ENCODE measurements around the gene USP7. TPM values are rescaled to one million over a fixed set of nuclear protein-coding genes. Genes with fewer than 3 reads are reported as not detected.
A peak's percentile ranks its signal among the peaks of the same experiment; 100 is the strongest.

Gene USP7
- total and polyA plus RNA-seq, 10 of the 15 experiments (the other 5 are each of a cell fraction or from before 2014, with no cell fraction given): 16.2 to 133 (median 60.5) TPM

DNA sequence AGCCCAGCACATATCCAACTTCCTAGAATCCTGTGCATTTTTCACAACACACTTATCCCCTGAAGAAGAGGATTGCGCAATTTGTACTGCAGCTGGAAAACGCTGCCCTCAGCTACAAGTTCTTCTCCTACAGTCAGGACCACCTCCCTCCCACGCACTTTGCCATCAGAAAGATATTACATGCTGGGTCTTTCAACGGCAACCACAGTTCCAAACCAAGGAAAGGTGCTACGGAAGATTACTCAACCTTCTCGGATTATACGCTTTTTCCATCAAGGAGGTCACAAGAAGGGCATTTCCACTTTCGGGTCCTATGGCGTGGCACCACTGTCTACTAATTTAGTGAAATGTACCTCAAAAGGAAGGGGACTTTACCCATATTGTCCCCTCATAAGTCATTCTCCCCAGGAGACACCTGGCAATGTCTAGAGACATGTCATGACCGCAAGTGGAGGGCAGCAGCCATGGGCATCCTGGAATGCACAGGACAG lies 35.2 kb downstream of the USP7 start (continued):
- TF ChIP-seq, protein P1, sequence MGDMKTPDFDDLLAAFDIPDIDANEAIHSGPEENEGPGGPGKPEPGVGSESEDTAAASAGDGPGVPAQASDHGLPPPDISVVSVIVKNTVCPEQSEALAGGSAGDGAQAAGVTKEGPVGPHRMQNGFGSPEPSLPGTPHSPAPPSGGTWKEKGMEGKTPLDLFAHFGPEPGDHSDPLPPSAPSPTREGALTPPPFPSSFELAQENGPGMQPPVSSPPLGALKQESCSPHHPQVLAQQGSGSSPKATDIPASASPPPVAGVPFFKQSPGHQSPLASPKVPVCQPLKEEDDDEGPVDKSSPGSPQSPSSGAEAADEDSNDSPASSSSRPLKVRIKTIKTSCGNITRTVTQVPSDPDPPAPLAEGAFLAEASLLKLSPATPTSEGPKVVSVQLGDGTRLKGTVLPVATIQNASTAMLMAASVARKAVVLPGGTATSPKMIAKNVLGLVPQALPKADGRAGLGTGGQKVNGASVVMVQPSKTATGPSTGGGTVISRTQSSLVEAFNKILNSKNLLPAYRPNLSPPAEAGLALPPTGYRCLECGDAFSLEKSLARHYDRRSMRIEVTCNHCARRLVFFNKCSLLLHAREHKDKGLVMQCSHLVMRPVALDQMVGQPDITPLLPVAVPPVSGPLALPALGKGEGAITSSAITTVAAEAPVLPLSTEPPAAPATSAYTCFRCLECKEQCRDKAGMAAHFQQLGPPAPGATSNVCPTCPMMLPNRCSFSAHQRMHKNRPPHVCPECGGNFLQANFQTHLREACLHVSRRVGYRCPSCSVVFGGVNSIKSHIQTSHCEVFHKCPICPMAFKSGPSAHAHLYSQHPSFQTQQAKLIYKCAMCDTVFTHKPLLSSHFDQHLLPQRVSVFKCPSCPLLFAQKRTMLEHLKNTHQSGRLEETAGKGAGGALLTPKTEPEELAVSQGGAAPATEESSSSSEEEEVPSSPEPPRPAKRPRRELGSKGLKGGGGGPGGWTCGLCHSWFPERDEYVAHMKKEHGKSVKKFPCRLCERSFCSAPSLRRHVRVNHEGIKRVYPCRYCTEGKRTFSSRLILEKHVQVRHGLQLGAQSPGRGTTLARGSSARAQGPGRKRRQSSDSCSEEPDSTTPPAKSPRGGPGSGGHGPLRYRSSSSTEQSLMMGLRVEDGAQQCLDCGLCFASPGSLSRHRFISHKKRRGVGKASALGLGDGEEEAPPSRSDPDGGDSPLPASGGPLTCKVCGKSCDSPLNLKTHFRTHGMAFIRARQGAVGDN (IDR thresholded peaks at IDR 0.05): no peak
- TF ChIP-seq SPI1 (IDR thresholded peaks at IDR 0.05; ENCODE audit: borderline replicate concordance, insufficient read depth, low read depth, low read length) (no peak), RFX5 (IDR thresholded peaks at IDR 0.05; ENCODE audit: low read depth, low read length) (no peak), BHLHE40 (IDR thresholded peaks at IDR 0.05; ENCODE audit: borderline replicate concordance in 1 of 2, low read depth in 2 of 2, low read length in 1 of 2) (peak in 1 of 2 experiments; percentile 22; a peak in 1 of 4 replicates), KLF5 (IDR thresholded peaks at IDR 0.05; ENCODE audit: partially characterized antibody) (no peak), HDGF (IDR thresholded peaks at IDR 0.05) (no peak), ZNF384 (IDR thresholded peaks at IDR 0.05; ENCODE audit: borderline replicate concordance, low read depth, low read length) (no peak), ZSCAN29 (IDR thresholded peaks at IDR 0.05) (no peak), YY1 (IDR thresholded peaks at IDR 0.05; ENCODE audit: low read depth, low read length) (no peak), RB1 (IDR thresholded peaks at IDR 0.05; ENCODE audit: borderline replicate concordance) (no peak), MXI1 (IDR thresholded peaks at IDR 0.05; ENCODE audit: low read depth, low read length) (no peak), NRF1 (conservative IDR thresholded peaks at IDR 0.05; ENCODE audit: low read depth, low read length) (no peak), EGR1 (IDR thresholded peaks at IDR 0.05; ENCODE audit: borderline replicate concordance in 1 of 2, low read depth in 2 of 2, low read length in 2 of 2) (peak in 1 of 2 experiments; percentile 60; a peak in 1 of 3 replicates), EP300 (IDR thresholded peaks at IDR 0.05; ENCODE audit: borderline replicate concordance in 1 of 2, control insufficient read depth in 1 of 2, low read depth in 2 of 2, low read length in 2 of 2) (peak in 1 of 2 experiments; percentile 17; a peak in 1 of 4 replicates), BCL11A (IDR thresholded peaks at IDR 0.05; ENCODE audit: low read depth, low read length) (peak; percentile 71; the same call in 1 of the 2 replicates), PAX5 (IDR thresholded peaks at IDR 0.05; ENCODE audit: borderline replicate concordance, low read depth, low read length) (no peak), TCF3 (IDR thresholded peaks at IDR 0.05; ENCODE audit: borderline replicate concordance, insufficient read depth, low read depth, low read length) (peak; percentile 47; the same call in 1 of the 2 replicates), NBN (IDR thresholded peaks at IDR 0.05) (no peak)
- TF ChIP-seq, protein P2, sequence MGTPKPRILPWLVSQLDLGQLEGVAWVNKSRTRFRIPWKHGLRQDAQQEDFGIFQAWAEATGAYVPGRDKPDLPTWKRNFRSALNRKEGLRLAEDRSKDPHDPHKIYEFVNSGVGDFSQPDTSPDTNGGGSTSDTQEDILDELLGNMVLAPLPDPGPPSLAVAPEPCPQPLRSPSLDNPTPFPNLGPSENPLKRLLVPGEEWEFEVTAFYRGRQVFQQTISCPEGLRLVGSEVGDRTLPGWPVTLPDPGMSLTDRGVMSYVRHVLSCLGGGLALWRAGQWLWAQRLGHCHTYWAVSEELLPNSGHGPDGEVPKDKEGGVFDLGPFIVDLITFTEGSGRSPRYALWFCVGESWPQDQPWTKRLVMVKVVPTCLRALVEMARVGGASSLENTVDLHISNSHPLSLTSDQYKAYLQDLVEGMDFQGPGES (IDR thresholded peaks at IDR 0.05): no peak
- TF ChIP-seq, protein P3, sequence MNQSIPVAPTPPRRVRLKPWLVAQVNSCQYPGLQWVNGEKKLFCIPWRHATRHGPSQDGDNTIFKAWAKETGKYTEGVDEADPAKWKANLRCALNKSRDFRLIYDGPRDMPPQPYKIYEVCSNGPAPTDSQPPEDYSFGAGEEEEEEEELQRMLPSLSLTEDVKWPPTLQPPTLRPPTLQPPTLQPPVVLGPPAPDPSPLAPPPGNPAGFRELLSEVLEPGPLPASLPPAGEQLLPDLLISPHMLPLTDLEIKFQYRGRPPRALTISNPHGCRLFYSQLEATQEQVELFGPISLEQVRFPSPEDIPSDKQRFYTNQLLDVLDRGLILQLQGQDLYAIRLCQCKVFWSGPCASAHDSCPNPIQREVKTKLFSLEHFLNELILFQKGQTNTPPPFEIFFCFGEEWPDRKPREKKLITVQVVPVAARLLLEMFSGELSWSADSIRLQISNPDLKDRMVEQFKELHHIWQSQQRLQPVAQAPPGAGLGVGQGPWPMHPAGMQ (IDR thresholded peaks at IDR 0.05; ENCODE audit: borderline replicate concordance): no peak
- TF ChIP-seq, protein P4, sequence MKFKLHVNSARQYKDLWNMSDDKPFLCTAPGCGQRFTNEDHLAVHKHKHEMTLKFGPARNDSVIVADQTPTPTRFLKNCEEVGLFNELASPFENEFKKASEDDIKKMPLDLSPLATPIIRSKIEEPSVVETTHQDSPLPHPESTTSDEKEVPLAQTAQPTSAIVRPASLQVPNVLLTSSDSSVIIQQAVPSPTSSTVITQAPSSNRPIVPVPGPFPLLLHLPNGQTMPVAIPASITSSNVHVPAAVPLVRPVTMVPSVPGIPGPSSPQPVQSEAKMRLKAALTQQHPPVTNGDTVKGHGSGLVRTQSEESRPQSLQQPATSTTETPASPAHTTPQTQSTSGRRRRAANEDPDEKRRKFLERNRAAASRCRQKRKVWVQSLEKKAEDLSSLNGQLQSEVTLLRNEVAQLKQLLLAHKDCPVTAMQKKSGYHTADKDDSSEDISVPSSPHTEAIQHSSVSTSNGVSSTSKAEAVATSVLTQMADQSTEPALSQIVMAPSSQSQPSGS (IDR thresholded peaks at IDR 0.05; ENCODE audit: low read length): peak; percentile 63; the same call in 1 of the 2 replicates
- TF ChIP-seq, protein P5, sequence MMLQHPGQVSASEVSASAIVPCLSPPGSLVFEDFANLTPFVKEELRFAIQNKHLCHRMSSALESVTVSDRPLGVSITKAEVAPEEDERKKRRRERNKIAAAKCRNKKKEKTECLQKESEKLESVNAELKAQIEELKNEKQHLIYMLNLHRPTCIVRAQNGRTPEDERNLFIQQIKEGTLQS (IDR thresholded peaks at IDR 0.05; ENCODE audit: borderline replicate concordance, extremely low read depth, low read depth, low read length): no peak

All from GM12878 (cell line).